Transverse colon (tissue), 4 donors: ENCODE measurements around the gene MTMR6. TPM values are rescaled to one million over a fixed set of nuclear protein-coding genes. Genes with fewer than 3 reads are reported as not detected.

ENCODE experiments used
- DNase-seq: peaks from one replicate; pipeline ENCODE4 v3.0.0-alpha.2; 2019
- H3K27ac ChIP-seq, 4 donors: fragments of 200-600 bp; sonication (generic); 2 replicates each; pipeline ENCODE4 v1.5.1; 2016 to 2018; ENCODE audit warnings: inconsistent platforms in 4 of 4
- H3K27me3 ChIP-seq: fragments of 200-600 bp; sonication (generic); 2 replicates; pipeline ENCODE4 v1.5.1; 2017; ENCODE audit warnings: inconsistent platforms
- H3K36me3 ChIP-seq, 4 donors: fragments of 200-600 bp; sonication (generic); 2 replicates each; pipeline ENCODE4 v1.5.1; 2017 to 2019; ENCODE audit warnings: inconsistent platforms in 4 of 4
- H3K4me1 ChIP-seq, 4 donors: fragments of 200-600 bp; sonication (generic); 2 replicates each; pipeline ENCODE4 v1.5.1; 2017 to 2020; ENCODE audit warnings: inconsistent platforms in 4 of 4
- H3K4me3 ChIP-seq, 4 donors: fragments of 200-600 bp; sonication (generic); 1 replicate in 1 of 4; 2 replicates in 3 of 4; pipeline versions ENCODE4 v1.5.1 to v1.6.1; 2017 to 2019; ENCODE audit warnings: inconsistent platforms in 4 of 4
- H3K9me3 ChIP-seq, 2 donors: fragments of 200-600 bp; sonication (generic); 2 replicates each; pipeline ENCODE4 v1.5.1; 2017 to 2019; ENCODE audit warnings: inconsistent platforms in 2 of 2
- CTCF ChIP-seq, 5 experiments: fragments of 200-600 bp in 3 of 5; fragments of 450-650 bp in 2 of 5; sonication (generic) in 3 of 5; IDR thresholded peaks; 1 replicate in 2 of 5; 2 replicates in 3 of 5; pipeline ENCODE4 v1.5.1; 2016 to 2017; ENCODE audit warnings: antibody characterized with exemption in 5 of 5, inconsistent platforms in 3 of 5, mild to moderate bottlenecking in 2 of 5, moderate library complexity in 1 of 5
- EP300 ChIP-seq: sonication (generic); formaldehyde crosslinking; IDR thresholded peaks from one replicate; pipeline ENCODE4 v1.6.1; 2017; ENCODE audit warnings: antibody characterized with exemption, low read depth
- POLR2A ChIP-seq: fragments of 450-650 bp; IDR thresholded peaks from one replicate; pipeline ENCODE4 v1.6.1; 2016; ENCODE audit warnings: antibody characterized with exemption, mild to moderate bottlenecking, moderate library complexity
- POLR2AphosphoS5 ChIP-seq, 3 donors: sonication (generic); formaldehyde crosslinking; IDR thresholded peaks; one replicate each; pipeline ENCODE4 v1.6.1; 2016; ENCODE audit warnings: antibody characterized with exemption in 3 of 3
- WGBS, 2 donors: methylation state at CpG; one replicate each; pipeline ENCODE4 v1.1.5; 2018; ENCODE audit warnings: low coverage in 1 of 2; 5-methylcytosine and 5-hydroxymethylcytosine counted together
- in situ Hi-C, 4 donors: fragments of 200-750 bp; cut with MboI; loops; one replicate each; pipeline versions ENCODE4 v1.15.0 to v1.15.1; 2017; ENCODE audit warnings: low sequenced_read_pairs in 3 of 4, low pct_ligation_motif_present in 1 of 4, low pct_unique_long_range_greater_than_20kb in 1 of 4
- intact Hi-C: fragments of 100-400 bp; cut with DNase I; formaldehyde crosslinking; loops from one replicate; pipeline ENCODE4 v1.15.1; 2023; ENCODE audit warnings: low total_unique reads
- total RNA-seq, 4 donors: library from RNA; depleted of rRNA; stranded (reverse); fragments of >200 nt; gene quantifications; one replicate each; pipeline ENCODE4 v1.1.0, GENCODE V29; 2016

MTMR6 gene
- total RNA-seq, 4 donors from 2014 or later = 6.4 to 16.4 (median 11.9) TPM

- DNase-seq = no peak
- Histone ChIP-seq H3K9me3 (no peaks in the 10 kb centered on the region), H3K4me3 (no peak overlapping the region), H3K27me3 (no peaks in the 10 kb centered on the region), H3K36me3 (no peaks in the 10 kb centered on the region), H3K27ac (no peak overlapping the region), H3K4me1 (no peaks in the 10 kb centered on the region)
- WGBS, 2 donors = 70 to 71% methylated on average over 1 to 5 of the region's 5 CpGs
- in situ Hi-C loops (no loop called here), intact Hi-C loops (no loop called here)
- no peak for TF ChIP-seq POLR2AphosphoS5 (IDR thresholded peaks at IDR 0.05)
- TF ChIP-seq CTCF (IDR thresholded peaks at IDR 0.05) = no peak
- TF ChIP-seq POLR2A = no peak
- no peak for TF ChIP-seq EP300
These were observed 69.3 kb downstream of the MTMR6 start for GRCh38 chr13:25218019-25218418.

GRCh38 chr13:25217023-25217885 lies 70.0 kb downstream of the MTMR6 start:
- in situ Hi-C loops = no loop called here
- Histone ChIP-seq H3K9me3 (no peaks in the 10 kb centered on the region), H3K27ac (no peak overlapping the region), H3K4me3 (no peak overlapping the region), H3K36me3 (no peaks in the 10 kb centered on the region), H3K4me1 (no peaks in the 10 kb centered on the region), H3K27me3 (no peaks in the 10 kb centered on the region)
- intact Hi-C loops = no loop called here
- DNase-seq = no peak
- TF ChIP-seq POLR2AphosphoS5 (IDR thresholded peaks at IDR 0.05) (no peak), POLR2A (no peak), EP300 (no peak)
- 33 to 61% methylated on average over 6 to 12 of the region's 12 CpGs for WGBS, 2 donors

GRCh38 chr13:25215253-25215575 lies 72.1 kb downstream of the MTMR6 start:
- 29 to 47% methylated on average over 2 to 3 of the region's 3 CpGs for WGBS, 2 donors
- in situ Hi-C loops = no loop called here
- no peaks in the 10 kb centered on the region for H3K9me3 ChIP-seq

GRCh38 chr13:25214491-25215252 lies 72.6 kb downstream of the MTMR6 start:
- in situ Hi-C loops = no loop called here
- Histone ChIP-seq H3K4me3 (no peak overlapping the region), H3K9me3 (no peaks in the 10 kb centered on the region), H3K27me3 (no peaks in the 10 kb centered on the region), H3K4me1 (no peaks in the 10 kb centered on the region), H3K36me3 (no peaks in the 10 kb centered on the region), H3K27ac (no peak overlapping the region)
- DNase-seq = no peak
- intact Hi-C loops = no loop called here
- 25 to 52% methylated on average over 5 to 6 of the region's 6 CpGs for WGBS, 2 donors
- TF ChIP-seq POLR2AphosphoS5 (IDR thresholded peaks at IDR 0.05) (no peak), CTCF (IDR thresholded peaks at IDR 0.05) (no peak), EP300 (no peak), POLR2A (no peak)

More at GRCh38 chr13:25215253-25215575, 72.1 kb downstream of the MTMR6 start:
- Histone ChIP-seq H3K36me3 (no peaks in the 10 kb centered on the region), H3K4me1 (no peaks in the 10 kb centered on the region), H3K4me3 (no peak overlapping the region), H3K27me3 (no peaks in the 10 kb centered on the region), H3K27ac (no peak overlapping the region)
- intact Hi-C loops = no loop called here
- TF ChIP-seq POLR2AphosphoS5 (IDR thresholded peaks at IDR 0.05) (no peak), POLR2A (no peak), CTCF (IDR thresholded peaks at IDR 0.05) (no peak), EP300 (no peak)
- DNase-seq = no peak
